HL-60/S4 treated with phorbol 12-myristate 13-acetate at 8.2 ng/mL for 4 days and 3 days (cell line): ENCODE measurements around the gene MAG.
"Not testable (repeated sequence)": the region's sequence is repeated elsewhere in the genome, so short reads cannot be mapped to it uniquely, and the experiment has no call there.

ENCODE experiments used
- in situ Hi-C: fragments of 300-500 bp; cut with MboI; formaldehyde crosslinking; loops from 2 replicates; pipeline ENCODE4 v1.15.0; 2022; ENCODE audit warnings: low sequenced_read_pairs

MAG gene

GRCh38 chr19:35279985-35280821 is 11.8 kb upstream of the MAG start:
- in situ Hi-C loops = no loop called here

- in situ Hi-C loops = no loop called here
These were observed 10.7 kb upstream of the MAG start for GRCh38 chr19:35281303-35281702.

- in situ Hi-C loops = no loop called here
These were observed 7.5 kb upstream of the MAG start for GRCh38 chr19:35284153-35285094.

GRCh38 chr19:35285095-35285449 is 6.9 kb upstream of the MAG start:
- in situ Hi-C loops = no loop called here

- in situ Hi-C loops = not testable (repeated sequence)
These were observed 6.5 kb upstream of the MAG start for GRCh38 chr19:35285465-35285864.

GRCh38 chr19:35286101-35286500 is 5.9 kb upstream of the MAG start:
- in situ Hi-C loops = not testable (repeated sequence)

- in situ Hi-C loops = no loop called here
These were observed 4.2 kb upstream of the MAG start for GRCh38 chr19:35287713-35288112.

GRCh38 chr19:35288331-35288730 is 3.6 kb upstream of the MAG start:
- in situ Hi-C loops = no loop called here

GRCh38 chr19:35288906-35289305 is 3.1 kb upstream of the MAG start:
- in situ Hi-C loops = no loop called here

GRCh38 chr19:35290381-35291127 is 1.4 kb upstream of the MAG start:
- in situ Hi-C loops = no loop called here

- in situ Hi-C loops = no loop called here
These were observed 702 bp upstream of the MAG start for GRCh38 chr19:35291259-35291658.

GRCh38 chr19:35292421-35293362 is 731 bp downstream of the MAG start:
- in situ Hi-C loops = no loop called here

GRCh38 chr19:35293363-35293739 is 1.4 kb downstream of the MAG start:
- in situ Hi-C loops = no loop called here

- in situ Hi-C loops = no loop called here
These were observed 1.8 kb downstream of the MAG start for GRCh38 chr19:35293808-35294207.

GRCh38 chr19:35294328-35294727 is 2.4 kb downstream of the MAG start:
- in situ Hi-C loops = no loop called here

GRCh38 chr19:35294859-35295791 is 3.2 kb downstream of the MAG start:
- in situ Hi-C loops = no loop called here

GRCh38 chr19:35295792-35296462 is 4.0 kb downstream of the MAG start:
- in situ Hi-C loops = no loop called here

- in situ Hi-C loops = no loop called here
These were observed 4.9 kb downstream of the MAG start for GRCh38 chr19:35296644-35297514.
